Activated CD8-positive, alpha-beta memory T cell treated with anti-CD3 and anti-CD28 coated beads, Interleukin-2, amount 50 U/mL, for 1 hour (primary cell): ENCODE data around the gene BATF3.
"Not testable (repeated sequence)": the region's sequence is repeated elsewhere in the genome, so short reads cannot be mapped to it uniquely, and the experiment has no call there.

Experiments
- DNase-seq: peaks from one replicate; pipeline ENCODE4 v3.0.0-alpha.2; 2020; ENCODE audit errors: extremely low read depth

Gene BATF3

GRCh38 chr1:212699625-212700222, at the start of gene BATF3:
Gene BATF3 (minus strand): TSS chr1:212699840. CDS start chr1:212699762, 78 bp downstream.
- no peak for DNase-seq

DNA sequence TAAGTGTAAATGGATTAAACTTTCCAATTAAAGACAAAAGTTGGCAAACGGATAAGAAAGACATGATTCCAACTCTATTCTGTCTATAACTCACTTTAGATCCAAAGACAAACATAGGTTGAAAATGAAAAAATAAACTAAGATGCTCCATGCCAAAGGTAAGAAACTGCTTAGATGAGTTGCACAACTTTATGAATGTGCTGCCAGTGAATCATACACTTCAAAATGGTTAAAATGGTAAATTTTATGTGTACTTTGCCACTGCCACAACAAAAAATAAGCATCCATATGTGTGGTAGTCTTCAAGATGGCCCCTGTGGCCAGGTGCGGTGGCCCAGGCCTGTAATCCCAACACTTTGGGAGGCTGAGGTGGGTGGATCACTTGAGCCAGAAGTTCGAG, 46.9 kb upstream of the BATF3 start:
- DNase-seq, result no peak

- no peak for DNase-seq
Measured at GRCh38 chr1:212745303-212745702, 45.7 kb upstream of the BATF3 start.

GRCh38 chr1:212743901-212744475, 44.3 kb upstream of the BATF3 start:
- no peak for DNase-seq

DNA sequence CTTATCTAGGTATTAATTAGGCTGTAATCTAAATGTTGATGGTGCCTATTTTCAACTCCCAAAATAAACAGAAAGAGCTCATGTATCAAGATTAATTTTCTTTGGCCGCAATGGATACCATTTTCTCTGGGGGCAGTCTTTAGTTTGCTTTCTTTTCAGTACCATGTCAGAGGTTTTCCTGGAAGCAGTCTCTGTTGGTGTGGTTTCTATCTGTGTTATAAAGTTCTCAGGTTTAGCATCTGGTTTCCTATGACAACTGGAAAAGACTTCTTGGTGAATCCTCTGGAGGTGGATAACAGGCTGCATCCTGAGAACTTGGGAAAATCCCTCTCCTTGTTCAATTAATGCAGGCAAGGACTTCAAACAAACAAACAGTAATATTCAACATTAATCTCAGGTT, 38.7 kb upstream of the BATF3 start:
- no peak for DNase-seq

- no peak for DNase-seq
Measured at GRCh38 chr1:212737559-212737958, 37.9 kb upstream of the BATF3 start.

GRCh38 chr1:212733109-212733508, 33.5 kb upstream of the BATF3 start:
- DNase-seq, result no peak

DNA sequence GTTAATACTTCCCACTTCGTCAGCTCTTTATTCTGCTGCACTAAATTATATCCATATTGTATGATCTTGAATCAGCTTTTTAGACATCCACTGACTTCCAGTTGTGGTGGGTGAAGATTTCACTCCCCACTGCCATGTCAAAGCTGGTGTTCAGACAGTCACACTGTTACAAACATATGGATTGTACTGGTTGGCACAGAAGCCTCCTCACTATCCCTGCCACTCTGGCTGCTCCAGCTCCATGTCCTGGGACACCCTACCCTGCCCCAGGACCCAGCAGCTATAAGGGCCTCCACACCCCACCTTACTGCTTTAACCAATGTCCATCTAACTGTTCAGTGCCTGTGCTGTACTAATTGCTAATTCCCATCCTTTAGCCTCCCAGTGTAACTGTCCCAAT, 32.0 kb upstream of the BATF3 start:
- no peak for DNase-seq

DNA sequence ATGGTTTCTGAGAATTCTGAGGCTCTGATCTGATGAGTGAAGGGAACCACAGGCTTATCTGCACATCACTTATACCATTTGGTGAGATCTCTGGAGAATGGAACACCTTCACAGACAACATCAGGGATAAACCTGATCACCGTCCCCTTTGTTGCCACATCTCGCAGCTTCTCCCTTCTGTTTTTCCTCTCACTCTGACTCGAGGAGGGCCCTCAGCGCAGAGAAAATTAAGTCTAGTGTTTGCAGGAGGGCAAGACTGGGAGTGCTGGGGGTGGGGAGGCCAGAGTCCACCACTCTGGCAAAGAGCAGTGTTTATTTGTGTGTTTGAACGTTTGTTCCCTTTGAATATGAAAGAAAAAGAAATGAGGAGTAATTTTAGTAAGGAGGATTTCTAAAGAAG, 29.0 kb upstream of the BATF3 start:
- DNase-seq, result no peak

GRCh38 chr1:212727386-212728181, 27.9 kb upstream of the BATF3 start:
- no peak for DNase-seq

- DNase-seq, result not testable (repeated sequence)
Measured at GRCh38 chr1:212724679-212725078, 25.0 kb upstream of the BATF3 start.

DNA sequence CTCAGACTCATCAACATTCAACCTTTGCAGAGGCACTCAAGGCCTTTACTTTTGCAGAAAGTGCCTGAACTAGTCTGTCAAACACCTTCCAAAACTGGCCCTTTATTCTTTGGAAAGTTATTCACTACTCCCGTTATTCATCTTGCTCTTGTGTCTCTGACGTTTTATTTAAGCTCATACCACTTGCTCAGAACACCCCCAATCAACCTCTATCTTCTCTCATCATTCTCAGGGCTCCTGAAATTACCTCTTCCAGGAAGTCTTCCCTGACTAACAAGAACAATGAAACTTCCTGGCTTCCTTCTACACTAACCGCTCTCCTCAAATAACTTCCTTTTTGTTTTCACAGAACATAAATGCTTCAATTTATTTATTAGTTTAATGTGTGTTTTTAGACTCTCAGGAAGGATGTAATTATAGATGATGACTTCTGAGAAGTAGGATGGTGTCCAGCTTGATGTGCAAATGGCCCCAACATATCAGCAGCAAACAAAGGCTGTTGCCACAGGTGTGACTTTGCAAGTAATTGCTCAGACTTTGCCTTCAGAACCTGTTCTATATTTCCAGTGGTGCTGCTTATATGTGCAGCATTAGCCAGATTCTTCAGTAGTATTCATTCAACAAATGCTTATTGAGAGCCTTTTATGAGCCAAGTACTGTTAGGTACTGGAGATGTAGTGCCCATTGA, 22.8 kb upstream of the BATF3 start:
- no peak for DNase-seq

DNA sequence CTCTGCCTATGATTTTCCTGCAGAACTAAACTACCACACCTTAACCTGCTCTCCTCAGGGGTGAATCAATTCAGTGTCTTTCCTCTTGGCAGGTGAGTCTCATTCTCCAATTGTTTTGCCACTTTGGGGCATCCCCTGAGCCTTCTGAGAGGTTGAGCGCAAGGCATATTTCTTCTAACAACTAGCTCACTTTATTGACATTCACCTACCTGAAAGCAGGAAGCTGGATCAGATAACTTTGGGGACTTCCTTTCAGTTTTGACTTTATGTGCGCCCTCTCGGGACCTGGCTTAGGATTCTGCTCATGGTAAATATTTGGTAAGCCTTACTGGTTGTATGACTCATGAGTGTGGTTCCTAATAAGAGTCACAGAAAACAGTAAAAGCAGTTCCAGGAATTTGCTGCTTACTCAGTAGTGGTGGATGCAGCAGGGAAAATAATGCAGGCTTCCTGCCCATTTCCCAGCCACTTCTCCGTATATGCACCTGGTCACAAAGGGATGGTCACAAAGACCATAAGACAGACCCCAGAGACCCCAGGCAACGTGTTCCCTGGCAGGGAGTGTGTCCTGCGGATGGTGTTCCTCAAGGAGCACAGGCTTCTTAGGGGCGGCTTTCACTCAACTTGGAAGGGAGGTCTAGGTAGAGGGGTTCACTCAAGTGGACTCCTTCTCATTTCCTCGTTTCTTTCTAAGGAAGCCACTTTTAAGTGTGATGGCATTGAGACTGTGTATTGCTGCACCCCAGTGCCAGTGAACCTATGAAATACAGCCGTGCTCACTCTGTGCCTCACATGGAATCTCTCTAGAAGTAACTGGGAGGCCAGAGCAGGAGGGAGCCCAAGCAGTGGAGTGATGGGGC, 22.0 kb upstream of the BATF3 start:
- no peak for DNase-seq

DNA sequence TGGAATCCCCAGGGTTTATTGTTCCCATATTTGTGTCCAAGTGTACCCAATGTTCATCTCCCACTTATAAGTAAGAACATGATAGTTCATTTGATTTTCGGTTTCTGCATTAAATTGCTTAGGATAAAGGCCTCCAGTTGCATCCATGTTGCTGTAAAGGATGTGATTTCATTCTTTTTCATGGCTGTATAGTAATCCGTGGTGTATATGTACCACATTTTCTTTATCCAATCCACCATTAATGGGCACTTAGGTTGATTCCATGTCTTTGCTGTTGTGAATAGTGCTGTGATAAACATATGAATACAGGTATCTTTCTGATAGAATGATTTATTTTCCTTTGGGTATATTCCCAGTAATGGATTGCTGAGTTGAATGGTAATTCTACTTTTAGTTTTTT, 20.0 kb upstream of the BATF3 start:
- no peak for DNase-seq

GRCh38 chr1:212718499-212718898, 18.9 kb upstream of the BATF3 start:
- DNase-seq, result no peak

DNA sequence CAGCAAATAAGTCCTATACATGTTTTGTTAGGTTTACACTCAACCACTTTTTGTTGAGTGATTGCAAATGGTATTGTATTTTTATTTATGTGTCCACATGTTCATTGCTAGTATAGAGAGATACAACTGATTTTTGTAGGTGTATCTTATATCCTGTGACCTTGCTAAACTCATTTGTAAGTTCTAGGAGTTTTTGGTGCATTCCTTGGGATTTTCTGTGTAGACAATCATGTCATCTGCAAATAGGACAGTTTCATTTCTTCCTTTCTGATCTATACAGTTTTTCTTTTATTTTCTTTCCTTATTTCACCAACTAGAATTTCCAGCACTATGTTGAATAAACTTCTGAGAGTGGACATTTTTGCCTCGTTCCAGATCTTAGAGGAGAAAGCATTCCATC, 16.5 kb upstream of the BATF3 start:
- DNase-seq, result no peak

DNA sequence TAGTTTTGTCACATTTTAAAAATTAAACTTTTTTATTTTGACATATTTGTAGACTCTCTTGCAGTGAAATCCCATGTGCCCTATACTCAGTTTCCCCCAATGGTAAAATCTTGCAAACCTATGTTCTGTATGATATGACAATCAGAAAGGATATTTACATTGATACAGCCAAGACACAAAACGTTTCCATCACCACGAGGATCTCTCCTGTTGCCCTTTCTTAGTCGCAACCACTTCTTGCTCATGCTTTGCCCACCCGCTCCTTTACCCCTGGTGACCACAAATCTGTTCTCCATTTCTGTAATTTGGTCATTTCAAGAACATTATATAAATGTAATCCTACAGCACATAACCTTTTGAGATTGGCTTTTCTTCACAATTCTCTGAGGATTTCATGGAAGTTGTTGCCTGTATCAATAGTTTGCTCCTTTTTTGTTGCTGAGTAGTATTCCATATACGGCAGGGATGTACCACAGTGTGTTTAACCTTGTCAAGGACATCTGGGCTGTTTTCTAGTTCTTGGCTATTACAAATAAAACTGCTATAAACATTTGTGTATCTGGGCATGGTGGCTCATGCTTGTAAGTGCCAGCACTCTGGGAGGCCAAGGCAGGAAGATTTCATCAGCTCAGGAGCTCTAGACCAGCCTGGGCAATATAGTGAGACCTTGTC, 14.0 kb upstream of the BATF3 start:
- no peak for DNase-seq

DNA sequence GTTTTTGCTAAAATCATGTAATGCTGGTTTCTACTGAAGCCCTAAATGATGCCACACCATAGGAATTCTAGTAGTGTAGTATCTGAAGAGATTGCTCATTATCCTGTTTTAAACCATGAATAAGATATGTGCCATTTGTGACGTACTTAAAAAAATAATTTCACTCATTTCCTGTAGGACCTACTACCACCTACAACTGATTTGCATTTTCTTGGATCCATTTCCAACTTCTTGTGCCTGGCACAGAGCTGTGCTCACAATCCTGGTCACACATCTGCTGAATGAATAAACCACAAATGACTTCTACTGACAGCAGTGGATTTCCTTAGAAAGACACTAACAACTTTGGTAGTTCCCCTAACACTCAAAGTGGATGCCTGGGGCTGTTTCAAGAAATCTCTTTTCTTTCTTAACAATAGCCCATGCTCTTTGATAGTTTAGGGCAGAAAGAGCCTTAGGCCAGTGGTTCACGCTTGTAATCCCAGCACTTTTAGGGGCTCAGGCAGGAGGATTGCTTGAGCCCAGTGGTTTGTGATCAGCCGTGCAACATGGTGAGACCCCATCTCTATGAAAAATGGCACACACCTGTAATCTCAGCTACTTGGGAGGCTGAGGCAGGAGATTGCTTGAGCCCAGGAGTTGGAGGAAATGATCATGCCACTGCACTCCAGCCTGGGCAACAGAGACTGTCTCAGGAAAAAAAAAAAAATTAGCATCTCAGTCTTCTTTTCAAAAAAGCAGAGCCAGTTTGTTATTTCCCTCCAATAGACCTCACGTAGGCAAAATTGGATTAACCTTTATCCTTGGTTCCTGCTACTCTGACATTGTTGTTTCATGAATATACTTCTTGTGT, 13.0 kb upstream of the BATF3 start:
- DNase-seq, result no peak

DNA sequence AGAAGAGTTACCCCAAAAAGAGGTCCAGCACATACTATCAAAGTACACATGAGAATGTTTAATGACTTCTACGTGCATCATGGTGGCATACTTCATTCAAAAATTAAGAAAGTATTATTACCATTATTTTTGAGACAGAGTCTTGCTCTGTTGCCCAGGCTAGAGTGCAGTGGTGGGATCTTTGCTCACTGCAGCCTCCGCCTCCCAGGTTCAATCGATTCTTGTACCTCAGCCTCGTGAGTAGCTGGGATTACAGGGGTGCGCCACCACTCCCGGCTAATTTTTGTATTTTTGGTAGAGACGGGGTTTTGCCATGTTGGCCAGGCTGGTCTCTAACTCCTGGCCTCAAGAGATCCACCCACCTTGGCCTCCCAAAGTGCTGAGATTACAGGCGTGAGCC, 12.3 kb upstream of the BATF3 start:
- DNase-seq, result not testable (repeated sequence)

DNA sequence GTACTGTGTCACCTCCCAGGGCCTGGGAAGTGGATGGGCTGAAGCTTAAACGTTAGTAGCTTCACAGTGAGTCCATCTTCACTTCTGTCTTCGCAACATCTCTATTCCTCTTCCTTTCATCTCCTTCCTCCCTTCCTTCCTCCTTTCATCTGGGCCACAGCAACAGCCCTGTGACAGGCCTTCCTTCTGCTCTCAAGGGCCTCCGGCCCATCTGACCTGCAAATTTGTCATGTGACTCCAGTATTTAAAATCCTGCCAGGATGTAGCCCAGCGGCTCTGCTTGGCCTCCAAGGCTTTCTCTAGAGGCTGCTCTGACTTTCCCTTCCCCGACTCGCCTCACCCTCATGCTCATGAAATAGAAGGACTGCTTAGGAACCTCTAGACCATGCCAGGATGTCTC, 10.9 kb upstream of the BATF3 start:
- no peak for DNase-seq
